Measurements from ENCODE around the gene PIM3. TPM values are rescaled to one million over a fixed set of nuclear protein-coding genes. Genes with fewer than 3 reads are reported as not detected.
A peak's percentile ranks its signal among the peaks of the same experiment; 100 is the strongest.

Gene PIM3
- total RNA-seq, 4 donors from 2014 or later: 92.2 to 174 (median 114) TPM

GRCh38 chr22:49916831-49917230 is 43.7 kb upstream of the PIM3 start:
- DNase-seq (ENCODE audit: low spot score): no peak
- ATAC-seq (ENCODE audit: low FRiP score): no peak
- no peak for TF ChIP-seq CTCF (IDR thresholded peaks at IDR 0.05)

DNA sequence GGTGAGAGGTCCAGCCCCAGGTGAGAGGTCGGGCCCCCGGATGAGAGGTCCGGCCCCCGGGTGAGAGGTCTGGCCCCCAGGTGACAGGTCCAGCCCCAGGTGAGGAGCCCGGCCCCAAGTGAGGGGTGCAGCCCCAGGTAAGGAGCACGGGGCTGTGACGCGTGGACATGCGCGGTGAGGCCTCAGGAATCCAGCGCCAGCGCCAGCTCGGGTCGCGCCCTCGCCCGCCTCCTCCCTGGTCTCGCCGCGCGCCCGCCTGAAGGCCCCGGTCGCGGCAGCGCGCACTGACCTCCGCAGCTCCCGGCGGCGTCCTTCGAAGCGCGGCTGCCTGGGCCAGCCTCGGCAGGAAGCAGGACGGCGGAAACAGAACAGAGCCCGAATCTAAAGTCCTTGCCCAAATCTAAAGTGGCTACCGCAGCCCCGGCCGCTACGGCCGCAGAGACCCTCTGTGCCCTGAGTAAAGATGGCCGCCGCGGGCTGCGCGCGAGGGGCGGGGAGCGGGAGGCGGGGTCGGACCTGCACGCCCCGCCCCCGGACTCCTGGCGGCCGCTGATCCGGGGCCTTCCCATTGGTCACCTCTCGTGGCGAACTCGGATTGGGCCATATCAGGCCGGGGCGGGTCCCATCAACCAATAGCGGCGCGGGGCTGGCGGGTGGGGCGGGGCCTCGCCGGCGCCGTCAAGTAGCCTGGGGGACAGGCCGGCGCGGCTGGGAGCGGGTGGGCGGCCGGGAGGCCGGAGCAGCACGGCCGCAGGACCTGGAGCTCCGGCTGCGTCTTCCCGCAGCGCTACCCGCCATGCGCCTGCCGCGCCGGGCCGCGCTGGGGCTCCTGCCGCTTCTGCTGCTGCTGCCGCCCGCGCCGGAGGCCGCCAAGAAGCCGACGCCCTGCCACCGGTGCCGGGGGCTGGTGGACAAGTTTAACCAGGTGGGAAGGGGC is 42.3 kb upstream of the PIM3 start, which contains the start of the genes ALG12 and CRELD2:
Gene ALG12 (minus strand): TSS at position 465 of the 937 bp plus-strand sequence. CDS start 4,673 bp downstream, outside the sequence.
Gene CRELD2 (plus strand): TSS at position 661 of the 937 bp plus-strand sequence. CDS start 136 bp downstream, at position 797.
- no peak for TF ChIP-seq CTCF (IDR thresholded peaks at IDR 0.05)
- DNase-seq (ENCODE audit: low spot score): peak; percentile 87

GRCh38 chr22:49918911-49919881 is 41.4 kb upstream of the PIM3 start:
- TF ChIP-seq CTCF (IDR thresholded peaks at IDR 0.05): no peak
- ATAC-seq (ENCODE audit: low FRiP score): no peak
- DNase-seq (ENCODE audit: low spot score): no peak

More for the DNA sequence above, 42.3 kb upstream of the PIM3 start, which contains the start of the genes ALG12 and CRELD2:
- peak; percentile 97 for ATAC-seq (ENCODE audit: low FRiP score)

- no peak for TF ChIP-seq CTCF (IDR thresholded peaks at IDR 0.05)
- no peak for ATAC-seq (ENCODE audit: low FRiP score)
- DNase-seq (ENCODE audit: low spot score): no peak
Observed at GRCh38 chr22:49920859-49921258, 39.7 kb upstream of the PIM3 start.

DNA sequence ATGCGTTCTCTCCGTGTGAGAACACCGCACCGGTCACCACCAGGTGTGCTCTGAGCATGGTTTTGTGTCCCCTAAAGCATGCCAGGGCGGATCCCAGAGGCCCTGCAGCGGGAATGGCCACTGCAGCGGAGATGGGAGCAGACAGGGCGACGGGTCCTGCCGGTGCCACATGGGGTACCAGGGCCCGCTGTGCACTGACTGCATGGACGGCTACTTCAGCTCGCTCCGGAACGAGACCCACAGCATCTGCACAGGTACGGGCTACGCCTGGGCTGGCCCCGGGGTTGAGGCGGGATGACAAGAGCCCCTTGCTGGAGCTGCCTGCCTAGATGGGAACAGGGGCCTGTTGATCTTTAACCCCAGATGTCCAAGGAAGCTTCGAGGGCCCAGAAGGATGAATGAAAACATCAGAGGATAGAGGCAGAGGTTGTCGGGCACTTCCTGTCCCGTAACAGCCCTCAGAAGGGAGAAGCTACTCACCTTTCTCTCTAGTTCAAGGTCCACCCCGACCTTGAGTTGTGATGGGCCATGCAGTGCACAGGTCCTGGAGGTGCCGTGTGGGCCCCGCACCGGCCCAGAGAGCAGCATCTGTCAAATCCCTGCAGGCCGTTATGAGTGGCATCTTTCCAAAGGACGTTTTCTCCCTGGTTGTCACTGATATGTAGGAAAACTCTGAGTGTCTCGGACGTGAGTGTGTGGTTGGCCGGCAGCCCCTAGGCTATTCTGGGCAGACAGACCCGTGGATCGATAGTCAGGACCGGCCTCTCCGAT is 38.9 kb upstream of the PIM3 start:
- DNase-seq (ENCODE audit: low spot score) (no peak), ATAC-seq (ENCODE audit: low FRiP score) (no peak)
- TF ChIP-seq CTCF (IDR thresholded peaks at IDR 0.05): no peak

DNA sequence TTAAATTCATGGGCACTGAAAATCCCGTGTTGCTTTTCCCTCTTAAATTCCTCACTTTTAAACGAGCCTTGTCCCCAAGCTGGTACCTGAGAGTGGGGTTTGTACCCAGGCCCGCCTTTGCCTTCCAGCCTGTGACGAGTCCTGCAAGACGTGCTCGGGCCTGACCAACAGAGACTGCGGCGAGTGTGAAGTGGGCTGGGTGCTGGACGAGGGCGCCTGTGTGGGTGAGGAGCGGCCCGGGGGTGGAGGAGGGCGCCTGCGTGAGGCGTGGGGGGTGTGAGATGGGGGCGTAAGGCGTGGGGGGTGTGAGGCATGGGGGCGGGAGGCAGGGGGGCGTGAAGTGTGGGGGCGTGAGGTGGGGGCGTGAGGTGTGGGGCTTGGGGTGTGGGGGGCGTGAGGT is 38.1 kb upstream of the PIM3 start:
- no peak for TF ChIP-seq CTCF (IDR thresholded peaks at IDR 0.05)
- no peak for DNase-seq (ENCODE audit: low spot score)
- ATAC-seq (ENCODE audit: low FRiP score): no peak
